ENCODE results near the gene ONECUT2.

The ONECUT2 gene

GRCh38 chr18:57431467-57432080 is 3.6 kb upstream of the ONECUT2 start:
- no peak for DNase-seq

- DNase-seq = no peak
These were observed 3.0 kb upstream of the ONECUT2 start for GRCh38 chr18:57432140-57432539.

GRCh38 chr18:57432751-57433400 is 2.3 kb upstream of the ONECUT2 start:
- no peak for DNase-seq

- no peak for DNase-seq
These were observed 1.7 kb upstream of the ONECUT2 start for GRCh38 chr18:57433482-57433881.

- DNase-seq = no peak
These were observed 1.1 kb upstream of the ONECUT2 start for GRCh38 chr18:57433934-57434535.

GRCh38 chr18:57435846-57436190 is 644 bp downstream of the ONECUT2 start:
- DNase-seq = no peak

- DNase-seq = no peak
These were observed 1.2 kb downstream of the ONECUT2 start for GRCh38 chr18:57436191-57436964.

- DNase-seq = no peak
These were observed 1.8 kb downstream of the ONECUT2 start for GRCh38 chr18:57436965-57437333.

GRCh38 chr18:57437402-57437765 is 2.2 kb downstream of the ONECUT2 start:
- DNase-seq = no peak

- peak; percentile 66 for DNase-seq
These were observed 2.8 kb downstream of the ONECUT2 start for GRCh38 chr18:57437766-57438671.

GRCh38 chr18:57438743-57439608 is 3.8 kb downstream of the ONECUT2 start:
- DNase-seq = peak; percentile 21

GRCh38 chr18:57439609-57439968 is 4.4 kb downstream of the ONECUT2 start:
- no peak for DNase-seq

- DNase-seq = no peak
These were observed 4.8 kb downstream of the ONECUT2 start for GRCh38 chr18:57439985-57440330.

- no peak for DNase-seq
These were observed 5.3 kb downstream of the ONECUT2 start for GRCh38 chr18:57440331-57441070.

GRCh38 chr18:57441071-57441794 is 6.1 kb downstream of the ONECUT2 start:
- DNase-seq = no peak

GRCh38 chr18:57443247-57443646 is 8.1 kb downstream of the ONECUT2 start:
- no peak for DNase-seq

- no peak for DNase-seq
These were observed 8.5 kb downstream of the ONECUT2 start for GRCh38 chr18:57443702-57444101.

- no peak for DNase-seq
These were observed 9.2 kb downstream of the ONECUT2 start for GRCh38 chr18:57444301-57444759.

GRCh38 chr18:57445488-57446319 is 10.5 kb downstream of the ONECUT2 start:
- DNase-seq = no peak

GRCh38 chr18:57446322-57446721 is 11.1 kb downstream of the ONECUT2 start:
- DNase-seq = no peak

All from NCI-H1694 (cell line).